GM20000 (cell line): Measurements from ENCODE around the gene CPED1.

Experiments
- DNase-seq: peaks from one replicate; pipeline ENCODE4 v3.0.0; 2012; ENCODE audit warnings: low spot score
- TF ChIP-seq, protein P1 (sequence below): IDR thresholded peaks from 2 replicates; pipeline ENCODE4 v1.5.1; 2012; ENCODE audit warnings: mild to moderate bottlenecking, control low read depth; ENCODE audit errors: extremely low read depth, missing control alignments

CPED1 gene

DNA sequence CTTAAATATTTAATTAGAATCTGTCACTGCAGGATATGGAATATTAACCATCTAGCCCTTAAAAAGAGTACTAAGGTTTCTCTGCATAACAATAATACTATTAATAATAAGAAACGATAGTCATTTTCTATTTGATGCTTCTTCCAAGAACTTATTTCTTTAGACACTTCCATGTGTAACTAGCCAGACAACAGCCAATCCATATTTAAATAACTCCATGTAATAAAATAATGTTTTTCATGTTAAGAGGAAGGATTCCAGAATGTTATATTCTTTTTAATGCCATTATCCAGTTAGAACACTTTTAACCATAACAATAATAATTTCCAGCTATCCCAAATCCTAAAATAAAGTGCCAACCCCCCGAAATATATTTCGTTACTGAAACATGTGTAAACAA lies 170.2 kb downstream of the CPED1 start:
- TF ChIP-seq, protein P1, sequence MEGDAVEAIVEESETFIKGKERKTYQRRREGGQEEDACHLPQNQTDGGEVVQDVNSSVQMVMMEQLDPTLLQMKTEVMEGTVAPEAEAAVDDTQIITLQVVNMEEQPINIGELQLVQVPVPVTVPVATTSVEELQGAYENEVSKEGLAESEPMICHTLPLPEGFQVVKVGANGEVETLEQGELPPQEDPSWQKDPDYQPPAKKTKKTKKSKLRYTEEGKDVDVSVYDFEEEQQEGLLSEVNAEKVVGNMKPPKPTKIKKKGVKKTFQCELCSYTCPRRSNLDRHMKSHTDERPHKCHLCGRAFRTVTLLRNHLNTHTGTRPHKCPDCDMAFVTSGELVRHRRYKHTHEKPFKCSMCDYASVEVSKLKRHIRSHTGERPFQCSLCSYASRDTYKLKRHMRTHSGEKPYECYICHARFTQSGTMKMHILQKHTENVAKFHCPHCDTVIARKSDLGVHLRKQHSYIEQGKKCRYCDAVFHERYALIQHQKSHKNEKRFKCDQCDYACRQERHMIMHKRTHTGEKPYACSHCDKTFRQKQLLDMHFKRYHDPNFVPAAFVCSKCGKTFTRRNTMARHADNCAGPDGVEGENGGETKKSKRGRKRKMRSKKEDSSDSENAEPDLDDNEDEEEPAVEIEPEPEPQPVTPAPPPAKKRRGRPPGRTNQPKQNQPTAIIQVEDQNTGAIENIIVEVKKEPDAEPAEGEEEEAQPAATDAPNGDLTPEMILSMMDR, result no peak
- DNase-seq, result no peak

DNA sequence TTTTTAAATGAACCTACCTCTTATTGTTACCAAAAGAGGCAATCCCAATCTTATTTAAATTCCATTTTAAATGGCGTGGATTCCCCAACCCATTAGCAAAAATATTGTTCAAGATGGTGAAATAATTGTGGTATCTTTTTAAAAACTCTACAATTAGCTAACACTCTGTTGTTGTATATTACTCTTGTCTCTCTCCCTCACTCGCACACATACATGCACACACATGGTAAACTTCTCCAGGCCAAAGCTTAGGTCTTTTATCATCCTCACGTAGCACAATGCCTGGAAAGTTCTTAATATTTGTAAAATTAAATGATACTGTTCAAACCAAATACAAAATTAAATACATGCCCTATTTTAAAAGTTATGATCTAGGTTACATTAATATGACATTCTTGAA lies 171.0 kb downstream of the CPED1 start:
- TF ChIP-seq, protein P1, result no peak
- no peak for DNase-seq

DNA sequence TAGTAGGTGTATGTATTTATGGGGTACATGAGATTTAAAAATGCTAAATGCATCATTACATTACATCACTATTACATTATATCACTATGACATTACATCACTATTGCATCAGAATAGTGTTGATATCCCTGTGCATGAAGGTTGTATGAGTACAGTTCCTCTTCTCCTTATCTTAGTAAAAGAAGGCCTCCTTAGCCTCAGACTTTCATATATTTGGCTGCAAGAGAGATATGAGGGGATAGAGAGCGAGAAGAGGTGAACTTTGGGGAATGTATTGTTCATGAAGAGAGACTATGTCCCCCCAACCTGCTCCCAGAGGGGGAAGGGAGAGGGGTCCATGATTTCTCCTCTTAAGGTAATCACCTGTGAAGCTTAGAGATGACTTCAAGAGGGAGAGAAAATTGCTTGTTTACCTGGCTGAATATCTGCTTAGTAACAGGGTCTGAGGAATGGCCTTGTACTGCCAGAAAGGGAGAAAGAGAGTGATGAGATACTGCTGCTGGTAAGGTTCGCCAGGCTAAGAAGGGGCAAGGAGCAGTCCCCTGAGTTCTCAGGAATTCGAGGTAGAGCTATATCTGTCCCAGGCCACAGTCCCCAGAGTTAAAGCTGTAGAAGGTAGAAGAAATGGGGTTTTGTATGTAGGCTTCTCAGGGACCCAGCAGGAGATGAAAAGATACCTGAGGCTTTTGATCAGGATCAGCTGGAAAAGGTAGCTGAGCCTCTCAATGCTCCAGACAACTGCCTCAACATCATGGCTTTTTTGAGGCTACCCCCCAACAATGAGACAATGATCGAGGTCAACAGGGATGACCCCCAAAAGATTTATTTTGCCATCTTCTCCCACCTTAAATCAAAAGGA lies 171.9 kb downstream of the CPED1 start:
- TF ChIP-seq, protein P1, result no peak
- DNase-seq, result no peak

DNA sequence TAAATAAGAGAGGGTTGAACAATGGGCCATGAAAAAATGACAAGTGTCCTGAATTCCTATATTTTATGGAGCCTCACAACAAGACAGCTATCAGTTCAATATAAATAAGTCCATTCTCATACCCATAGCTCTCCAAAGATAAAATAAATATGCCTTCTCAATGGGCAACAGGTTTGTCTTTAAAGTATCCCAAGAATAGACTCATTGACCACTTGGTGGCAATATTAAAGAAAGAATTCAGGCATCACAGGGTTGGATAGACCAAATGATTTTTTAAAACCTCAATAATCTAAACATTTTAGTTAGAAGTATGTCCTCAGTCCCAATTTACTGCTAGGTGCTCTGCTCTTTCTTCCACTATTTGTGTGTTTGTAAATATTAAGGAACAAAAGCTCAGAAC lies 175.2 kb downstream of the CPED1 start:
- no peak for DNase-seq
- TF ChIP-seq, protein P1, result no peak

DNA sequence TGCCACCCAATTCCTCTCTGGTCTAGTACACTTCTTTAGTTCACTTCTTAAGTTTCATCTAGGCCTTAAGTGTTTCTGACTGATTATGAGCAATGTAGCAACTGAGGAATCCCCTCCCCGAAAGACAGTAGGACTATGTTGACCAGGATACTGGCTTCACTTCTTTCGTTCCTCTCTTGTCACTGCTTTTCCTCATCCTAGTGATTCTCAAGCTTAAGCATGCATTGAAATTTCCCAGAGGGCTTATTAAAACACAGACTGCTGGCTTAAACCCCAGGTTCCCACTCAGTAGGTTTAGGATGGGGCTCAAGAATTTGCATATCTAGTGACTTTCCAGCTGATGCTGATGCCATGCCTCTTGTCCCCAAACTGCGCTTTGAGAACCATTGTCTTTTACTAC lies 175.7 kb downstream of the CPED1 start:
- TF ChIP-seq, protein P1, result no peak
- DNase-seq, result no peak

DNA sequence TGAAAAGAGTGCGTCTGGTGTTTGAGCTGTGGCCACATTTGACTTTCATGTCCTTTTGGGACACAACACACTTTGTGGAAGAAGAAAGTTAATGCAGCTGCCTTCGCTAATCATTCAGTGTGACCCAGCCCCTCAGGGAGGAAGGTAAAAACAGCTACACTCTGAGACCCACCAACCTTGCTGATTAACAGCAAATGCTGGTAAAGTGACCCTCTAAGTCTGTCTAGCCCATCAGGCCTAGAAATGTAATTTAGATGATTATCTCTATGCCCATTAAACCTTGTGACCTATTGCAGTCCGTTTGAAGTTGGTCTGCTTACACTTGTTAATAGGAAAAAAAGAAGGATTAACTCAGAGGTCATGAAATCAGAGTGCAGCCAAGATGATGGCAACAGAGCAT lies 178.4 kb downstream of the CPED1 start:
- DNase-seq, result no peak
- TF ChIP-seq, protein P1, result no peak

DNA sequence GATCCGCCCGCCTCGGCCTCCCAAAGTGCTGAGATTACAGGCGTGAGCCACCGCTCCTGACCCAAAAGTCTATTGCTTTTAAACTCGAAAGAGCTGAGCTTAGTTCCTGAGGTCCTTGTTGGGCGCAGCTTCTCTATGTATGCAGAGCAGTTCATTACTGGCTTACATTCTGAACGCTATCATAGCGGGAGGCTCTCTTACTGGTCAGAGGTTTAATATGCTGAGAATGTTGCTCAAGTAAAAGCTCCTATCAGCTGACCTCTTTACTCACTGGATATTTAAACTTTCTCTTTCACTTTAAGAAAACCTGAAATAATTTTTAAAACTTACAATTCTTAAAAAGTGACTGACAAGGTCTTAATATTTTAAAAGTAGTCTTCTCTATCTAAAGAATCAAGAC lies 179.5 kb downstream of the CPED1 start:
- TF ChIP-seq, protein P1, result no peak
- DNase-seq, result no peak
